ENCODE results near the gene GPX1.
"Not testable (repeated sequence)": the region's sequence is repeated elsewhere in the genome, so short reads cannot be mapped to it uniquely, and the experiment has no call there.

GPX1 gene

DNA sequence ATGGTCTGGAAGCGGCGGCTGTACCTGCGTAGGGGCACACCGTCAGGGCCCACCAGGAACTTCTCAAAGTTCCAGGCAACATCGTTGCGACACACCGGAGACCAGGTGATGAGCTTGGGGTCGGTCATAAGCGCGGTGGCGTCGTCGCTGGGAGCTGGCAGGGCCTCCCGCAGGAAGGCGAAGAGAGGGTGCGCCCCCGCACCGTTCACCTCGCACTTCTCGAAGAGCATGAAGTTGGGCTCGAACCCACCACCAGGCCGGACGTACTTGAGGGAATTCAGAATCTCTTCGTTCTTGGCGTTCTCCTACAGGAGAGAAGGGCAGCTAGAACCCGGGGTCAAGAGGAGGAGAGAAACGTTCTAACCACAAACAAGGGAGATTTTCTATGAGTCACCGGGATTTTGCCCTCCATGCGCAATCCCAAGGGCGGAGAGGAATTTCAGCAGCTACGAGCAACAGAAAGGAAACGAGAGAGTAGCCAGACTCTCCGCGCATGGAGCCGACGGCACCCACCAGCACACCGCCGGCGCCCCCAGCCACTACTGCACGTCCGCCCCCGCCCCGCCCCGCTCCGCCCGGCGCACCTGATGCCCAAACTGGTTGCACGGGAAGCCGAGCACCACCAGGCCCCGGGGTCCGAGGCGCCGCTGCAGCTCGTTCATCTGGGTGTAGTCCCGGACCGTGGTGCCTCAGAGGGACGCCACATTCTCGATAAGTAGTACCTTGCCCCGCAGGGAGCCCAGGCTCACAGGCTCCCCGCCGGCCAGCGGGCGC lies 523 bp downstream of the GPX1 start:
- peak; percentile 40 to 43 for DNase-seq

GRCh38 chr3:49357095-49357442 lies 1.1 kb downstream of the GPX1 start:
- not testable (repeated sequence) for DNase-seq

DNA sequence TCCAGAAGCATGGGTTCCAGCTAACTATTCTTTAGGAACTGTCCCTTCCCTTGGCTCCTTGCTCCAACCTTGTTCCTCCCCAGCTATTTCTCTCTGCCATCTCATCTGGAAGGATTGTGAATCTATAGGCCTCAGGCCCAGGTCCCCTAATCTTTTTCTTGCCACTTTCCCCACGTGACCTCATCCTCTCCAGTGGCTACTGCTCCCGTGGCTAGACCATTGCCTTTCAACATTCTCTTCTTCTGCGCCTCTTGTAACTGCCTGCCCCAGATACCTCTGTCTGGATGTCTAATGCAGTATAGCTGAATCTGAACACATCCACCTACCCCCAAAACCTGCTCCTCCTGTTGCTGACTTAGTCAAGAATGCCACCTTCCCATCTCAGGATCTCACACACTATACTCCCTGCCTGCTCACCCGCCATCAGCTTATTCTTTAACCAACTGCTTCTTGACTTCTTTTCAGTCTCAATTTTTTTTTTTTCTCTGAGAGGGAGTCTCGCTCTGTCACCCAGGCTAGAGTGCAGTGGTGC lies 5.2 kb downstream of the GPX1 start:
- no peak for DNase-seq

DNA sequence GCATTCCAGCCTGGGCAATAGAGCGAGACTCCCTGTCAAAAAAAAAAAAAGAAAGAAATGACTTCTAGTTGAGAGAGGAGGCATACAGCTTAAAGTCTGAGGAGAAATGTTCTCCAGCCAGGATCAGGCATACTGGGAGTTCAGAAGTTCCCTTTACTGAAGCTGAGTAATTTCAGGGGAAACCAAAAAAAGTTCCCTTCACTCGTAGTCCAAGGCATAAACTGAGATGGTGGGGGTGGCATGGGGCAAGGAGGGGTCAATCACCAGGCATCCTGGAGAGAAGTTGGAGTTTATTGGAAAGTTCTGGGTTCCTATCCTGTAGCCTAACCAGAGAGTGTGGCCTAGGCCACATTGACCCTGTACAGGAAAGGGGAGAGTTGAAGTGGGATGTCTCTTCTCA lies 5.9 kb downstream of the GPX1 start:
- no peak for DNase-seq

GRCh38 chr3:49351521-49352011 lies 6.6 kb downstream of the GPX1 start:
- DNase-seq: no peak

DNA sequence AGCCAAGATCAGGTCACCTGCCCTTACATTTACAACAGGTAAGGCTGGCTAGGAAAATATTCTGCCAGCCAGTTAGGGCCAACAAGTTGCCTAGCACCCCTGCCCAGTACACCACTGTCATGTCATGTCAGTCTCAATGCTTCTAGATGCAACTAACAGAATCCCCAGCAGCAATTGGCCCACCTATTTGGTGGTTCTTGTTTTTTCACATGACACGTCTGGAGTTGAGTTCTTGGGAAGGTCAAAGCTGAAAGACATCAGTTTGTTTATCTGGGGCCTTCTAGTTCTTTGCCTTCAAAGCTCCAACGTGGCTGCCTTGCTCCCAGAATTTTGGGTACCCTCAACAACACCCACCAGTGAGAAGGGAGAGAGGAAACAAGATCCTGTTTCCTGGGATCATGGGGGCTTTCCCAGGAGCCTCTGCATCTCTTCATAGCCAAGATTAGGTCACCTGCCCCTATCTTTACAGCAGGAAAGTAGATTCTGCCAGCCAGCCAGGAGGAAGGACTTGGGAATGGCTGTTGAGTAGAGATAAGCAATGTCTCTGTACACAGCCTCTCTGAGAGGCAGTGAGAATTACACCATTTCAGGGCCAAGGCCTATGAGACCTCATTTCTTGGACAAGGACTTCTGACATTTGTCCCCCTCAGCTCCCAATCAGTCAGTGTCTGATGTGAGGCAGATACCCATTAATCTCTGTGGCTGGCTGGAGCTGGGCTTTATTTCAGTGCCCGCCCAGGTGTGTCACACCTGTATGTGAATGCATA lies 8.6 kb downstream of the GPX1 start:
- no peak for DNase-seq

GRCh38 chr3:49348361-49348760 lies 9.8 kb downstream of the GPX1 start:
- DNase-seq: not testable (repeated sequence)

- DNase-seq: no peak
Measured at GRCh38 chr3:49346797-49347251, 11.3 kb downstream of the GPX1 start.

GRCh38 chr3:49343163-49343562 lies 15.0 kb downstream of the GPX1 start:
- no peak for DNase-seq

DNA sequence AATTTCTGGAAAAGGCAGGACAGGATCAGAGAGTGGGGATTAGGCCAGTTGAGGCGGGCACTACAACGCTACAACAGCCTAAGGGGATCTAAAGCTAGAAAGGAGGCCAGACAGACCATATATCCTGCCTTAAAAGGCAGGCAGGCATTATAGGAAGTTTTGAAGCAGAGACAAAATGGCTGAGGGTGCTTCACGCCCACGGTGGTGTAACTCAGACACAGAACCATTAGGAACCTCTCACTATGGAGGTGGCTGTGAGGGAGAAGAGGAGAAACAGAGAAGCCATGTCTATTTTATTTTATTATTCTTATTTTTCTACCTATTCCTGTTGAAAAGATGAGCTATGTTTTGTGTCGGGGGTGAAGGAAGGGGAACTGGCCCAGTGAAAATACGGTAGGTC lies 16.2 kb downstream of the GPX1 start:
- no peak for DNase-seq

DNA sequence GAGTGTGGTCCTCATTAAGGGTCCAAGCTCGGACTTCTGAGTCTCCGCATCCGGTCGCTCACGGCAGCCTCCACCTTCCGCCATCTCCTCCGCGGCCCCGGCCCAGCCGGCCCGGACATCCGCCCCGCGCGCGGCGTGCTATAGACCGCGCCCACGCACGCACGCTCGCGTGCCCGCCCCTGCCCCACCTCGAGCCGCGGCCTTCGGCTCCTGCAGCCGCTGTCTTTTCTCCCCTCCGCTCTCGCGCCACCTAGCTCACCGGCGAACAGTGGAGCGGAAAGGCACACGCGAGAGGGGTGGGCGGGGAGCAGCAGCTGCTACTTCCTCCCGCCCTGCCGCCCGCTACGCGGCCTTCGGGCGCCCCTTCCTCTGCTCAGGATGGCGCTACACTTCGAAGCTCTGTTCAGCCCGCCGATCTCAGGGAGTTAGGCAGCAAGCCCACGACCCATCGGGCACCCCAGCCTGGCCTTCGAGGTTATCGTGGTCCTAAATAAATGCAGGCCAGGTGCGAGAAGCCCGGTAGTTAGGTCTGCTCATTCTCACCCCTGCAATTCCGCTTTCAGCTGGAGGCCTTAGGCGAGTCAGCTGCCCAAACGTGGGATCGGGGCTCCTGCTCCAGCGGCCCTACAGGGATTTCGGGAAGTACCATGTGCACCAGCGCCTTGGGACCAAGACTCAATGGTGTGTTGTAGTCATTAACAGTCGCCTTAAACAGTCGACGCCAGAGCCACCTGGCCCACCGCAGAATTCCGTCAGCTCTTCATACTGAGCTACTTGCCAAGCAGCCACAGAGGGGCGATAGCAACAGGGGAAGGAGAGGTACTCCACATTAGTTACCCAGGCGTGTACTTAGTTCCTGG lies 18.0 kb downstream of the GPX1 start, which contains the start of gene USP4:
Gene USP4 (minus strand): TSS at position 113 of the 860 bp plus-strand sequence. CDS start 29 bp downstream, at position 84.
- DNase-seq: peak; percentile 89 to 92

GRCh38 chr3:49339581-49339940 lies 18.6 kb downstream of the GPX1 start:
- DNase-seq: peak; percentile 4 to 8

- DNase-seq: no peak
Measured at GRCh38 chr3:49333916-49334633, 24.1 kb downstream of the GPX1 start.

- DNase-seq: no peak
Measured at GRCh38 chr3:49333091-49333490, 25.1 kb downstream of the GPX1 start.

DNA sequence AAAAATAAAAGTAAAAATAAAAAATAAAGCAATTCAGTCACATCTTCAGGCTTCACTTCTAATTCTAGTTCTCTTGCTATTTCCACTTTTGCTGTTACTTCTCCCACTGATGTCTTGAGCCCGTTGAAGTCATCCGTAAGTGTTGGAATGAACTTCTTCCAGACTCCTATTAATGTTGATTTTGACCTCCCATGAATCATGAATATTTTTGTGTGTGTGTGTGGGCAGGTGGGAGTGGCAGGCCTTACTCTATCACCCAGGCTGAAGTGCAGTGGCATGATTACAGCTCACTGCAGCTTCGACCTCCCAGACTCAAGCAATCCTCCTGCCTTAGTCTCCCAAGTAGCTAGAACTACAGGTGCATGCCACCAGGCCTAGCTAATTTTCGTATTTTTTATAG lies 29.0 kb downstream of the GPX1 start:
- DNase-seq: no peak

GRCh38 chr3:49328350-49328749 lies 29.8 kb downstream of the GPX1 start:
- DNase-seq: not testable (repeated sequence)

GRCh38 chr3:49327485-49327884 lies 30.7 kb downstream of the GPX1 start:
- no peak for DNase-seq

GRCh38 chr3:49324768-49325167 lies 33.4 kb downstream of the GPX1 start:
- DNase-seq: no peak

GRCh38 chr3:49316696-49317457 lies 41.3 kb downstream of the GPX1 start:
- DNase-seq: no peak

DNA sequence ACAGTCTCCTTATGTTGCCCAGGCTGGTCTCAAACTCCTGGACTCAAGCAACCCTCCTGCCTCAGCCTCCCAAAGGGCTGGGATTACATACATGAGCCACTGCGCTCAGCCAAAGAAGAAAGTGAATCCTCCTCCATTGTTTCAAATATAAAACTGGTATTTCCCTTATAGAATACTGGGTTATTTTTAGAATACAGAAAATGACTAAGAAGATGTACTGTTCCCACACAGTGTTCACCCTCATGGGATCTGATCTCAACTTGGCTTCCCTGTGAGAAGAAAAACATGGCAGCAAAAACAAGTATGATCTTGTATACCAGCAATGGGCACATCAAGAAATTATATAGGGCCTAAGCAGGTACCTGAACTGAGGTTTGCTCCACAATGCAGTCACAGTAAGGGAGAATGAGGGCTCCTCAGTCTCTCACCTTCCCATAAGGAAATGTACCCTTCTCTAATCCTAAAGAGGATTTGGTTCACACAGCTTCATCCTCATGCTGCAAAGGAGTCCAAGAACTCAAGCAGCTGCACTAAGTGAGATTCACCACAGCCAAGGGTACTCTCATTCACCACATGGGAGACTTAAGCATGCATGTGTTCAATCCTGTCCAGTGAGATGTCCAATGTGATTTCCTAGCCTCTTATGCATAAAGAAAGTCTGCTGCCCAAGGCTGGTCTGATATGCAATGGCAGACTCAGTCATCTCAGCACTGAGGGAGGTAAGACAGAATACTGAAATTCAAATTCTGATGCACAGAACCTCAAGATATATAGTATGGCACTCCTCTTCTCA lies 44.1 kb downstream of the GPX1 start:
- DNase-seq: no peak
